H1 (cell line): ENCODE measurements around the gene ADCY1. TPM values are rescaled to one million over a fixed set of nuclear protein-coding genes. Genes with fewer than 3 reads are reported as not detected.

Source experiments
- CTCF ChIA-PET: fragments of 300-600 bp; sonication (Branson Sonifier 250); formaldehyde crosslinking; loops from one replicate; lab custom pipeline; 2021; ENCODE audit not compliant: partially characterized antibody; lab: Charles Lee
- POLR2A ChIA-PET: fragments of 300-600 bp; sonication (Branson Sonifier 250); formaldehyde crosslinking; loops from one replicate; lab custom pipeline; 2021; ENCODE audit warnings: inconsistent platforms; ENCODE audit not compliant: partially characterized antibody; lab: Charles Lee
- DNase-seq, 2 experiments: peaks; one replicate each; pipeline versions ENCODE4 v3.0.0 to v3.0.0-alpha.2; 2010 to 2022; ENCODE audit warnings: low spot score in 2 of 2, low read depth in 1 of 2, mixed read lengths in 1 of 2
- FAIRE-seq: peaks from 2 replicates; lab custom pipeline; 2011; peaks lifted over from hg19 to GRCh38; lab: Jason Lieb, UNC
- H2AFZ ChIP-seq: 2 replicates; pipeline ENCODE4 v1.8.1; 2012; ENCODE audit warnings: low read length, inconsistent platforms
- H2AK5ac ChIP-seq: 2 replicates; pipeline ENCODE4 v1.6.1; 2013; ENCODE audit warnings: low read depth, low read length
- H2BK120ac ChIP-seq: replicated peaks from 2 replicates; pipeline ENCODE3; 2013; ENCODE audit warnings: low read depth, low read length, inconsistent platforms
- H2BK12ac ChIP-seq: 2 replicates; pipeline ENCODE4 v1.6.1; 2013; ENCODE audit warnings: low read depth, low read length
- H2BK15ac ChIP-seq: 2 replicates; pipeline ENCODE4 v1.6.1; 2013; ENCODE audit warnings: low read length
- H2BK20ac ChIP-seq: 2 replicates; pipeline ENCODE4 v1.6.1; 2013; ENCODE audit warnings: low read length
- H2BK5ac ChIP-seq: 2 replicates; pipeline ENCODE4 v1.6.1; 2013; ENCODE audit warnings: low read depth, low read length
- H3K14ac ChIP-seq: 2 replicates; pipeline ENCODE4 v1.6.1; 2013; ENCODE audit warnings: inconsistent platforms; ENCODE audit not compliant: insufficient read length
- H3K18ac ChIP-seq: 2 replicates; pipeline ENCODE4 v1.6.1; 2013; ENCODE audit warnings: low read length; ENCODE audit errors: extremely low read depth
- H3K23ac ChIP-seq: 2 replicates; pipeline ENCODE4 v1.6.1; 2013; ENCODE audit warnings: inconsistent platforms; ENCODE audit not compliant: insufficient read length
- H3K23me2 ChIP-seq: 2 replicates; pipeline ENCODE4 v1.6.1; 2013; ENCODE audit warnings: low read depth, low read length
- H3K27ac ChIP-seq: 2 replicates; pipeline ENCODE4 v1.6.1; 2011; ENCODE audit warnings: low read depth, low read length, inconsistent platforms
- H3K27me3 ChIP-seq, 4 experiments: replicated peaks in 1 of 4; 1 replicate in 1 of 4; 2 replicates in 3 of 4; pipeline versions ENCODE4 v1.6.1 to v1.8.1; 2011 to 2013; ENCODE audit warnings: low read length in 3 of 4, mild to moderate bottlenecking in 3 of 4, inconsistent platforms in 2 of 4, mixed read lengths in 2 of 4, moderate library complexity in 1 of 4; ENCODE audit not compliant: control insufficient read depth in 3 of 4, insufficient read depth in 3 of 4; ENCODE audit errors: extremely low read depth in 1 of 4
- H3K36me3 ChIP-seq, 4 experiments: 2 replicates each; pipeline versions ENCODE4 v1.6.1 to v1.8.1; 2011 to 2013; ENCODE audit warnings: mild to moderate bottlenecking in 4 of 4, low read length in 3 of 4, moderate library complexity in 2 of 4, control low read depth in 1 of 4, inconsistent platforms in 1 of 4; ENCODE audit not compliant: insufficient read depth in 4 of 4, control insufficient read depth in 2 of 4
- H3K4ac ChIP-seq: replicated peaks from 2 replicates; pipeline ENCODE3; 2013; ENCODE audit warnings: low read length, low read depth, mixed read lengths, inconsistent platforms; ENCODE audit not compliant: insufficient read length
- H3K4me1 ChIP-seq, 4 experiments: replicated peaks in 1 of 4; 1 replicate in 1 of 4; 2 replicates in 3 of 4; pipeline versions ENCODE4 v1.6.1 to v1.8.1; 2011 to 2013; ENCODE audit warnings: low read length in 3 of 4, inconsistent platforms in 2 of 4, mixed read lengths in 1 of 4; ENCODE audit not compliant: insufficient read depth in 4 of 4, control insufficient read depth in 3 of 4
- H3K4me2 ChIP-seq, 2 experiments: 2 replicates each; pipeline versions ENCODE4 v1.6.1 to v1.8.1; 2011 to 2013; ENCODE audit warnings: low read depth in 2 of 2, low read length in 2 of 2, control low read depth in 1 of 2, inconsistent platforms in 1 of 2, mild to moderate bottlenecking in 1 of 2; ENCODE audit not compliant: insufficient read depth in 1 of 2
- H3K4me3 ChIP-seq, 4 experiments: fragments of 200-600, 300-600 bp in 1 of 4; sonication (generic), shearing (Covaris generic), sonication (Bioruptor Twin) in 1 of 4; 2 replicates each; pipeline versions ENCODE4 v1.5.1 to v1.8.1; 2011 to 2016; ENCODE audit warnings: low read length in 4 of 4, low read depth in 3 of 4, control low read depth in 2 of 4, inconsistent platforms in 2 of 4, mild to moderate bottlenecking in 2 of 4, mixed read lengths in 1 of 4, moderate library complexity in 1 of 4; ENCODE audit not compliant: insufficient read depth in 2 of 4; ENCODE audit errors: extremely low read depth in 1 of 4
- H3K56ac ChIP-seq: replicated peaks from 2 replicates; pipeline ENCODE3; 2013; ENCODE audit warnings: low read depth, mild to moderate bottlenecking, mixed read lengths, low read length, inconsistent platforms; ENCODE audit not compliant: insufficient read length
- H3K79me1 ChIP-seq: 2 replicates; pipeline ENCODE4 v1.6.1; 2013; ENCODE audit warnings: low read depth, low read length, control low read depth
- H3K79me2 ChIP-seq, 2 experiments: 2 replicates each; pipeline versions ENCODE4 v1.6.1 to v1.8.1; 2012 to 2013; ENCODE audit warnings: low read length in 2 of 2, mild to moderate bottlenecking in 2 of 2, inconsistent platforms in 1 of 2; ENCODE audit not compliant: insufficient read depth in 2 of 2, control insufficient read depth in 1 of 2
- H3K9ac ChIP-seq, 4 experiments: replicated peaks in 1 of 4; 1 replicate in 1 of 4; 2 replicates in 3 of 4; pipeline versions ENCODE4 v1.6.1 to v1.8.1; 2011 to 2013; ENCODE audit warnings: low read depth in 3 of 4, low read length in 3 of 4, control low read depth in 2 of 4, mild to moderate bottlenecking in 2 of 4, moderate library complexity in 2 of 4, inconsistent platforms in 1 of 4; ENCODE audit errors: extremely low read depth in 1 of 4
- H3K9me3 ChIP-seq, 2 experiments: 2 replicates each; pipeline versions ENCODE4 v1.6.1 to v1.8.1; 2012 to 2013; ENCODE audit warnings: mild to moderate bottlenecking in 2 of 2, moderate library complexity in 2 of 2, control low read depth in 1 of 2, inconsistent platforms in 1 of 2, low read depth in 1 of 2, low read length in 1 of 2, mixed read lengths in 1 of 2; ENCODE audit not compliant: insufficient read depth in 2 of 2
- H4K20me1 ChIP-seq, 2 experiments: replicated peaks in 1 of 2; 2 replicates each; pipeline versions ENCODE3 to v1.8.1; 2011 to 2013; ENCODE audit warnings: inconsistent platforms in 2 of 2, low read length in 2 of 2, mild to moderate bottlenecking in 1 of 2; ENCODE audit not compliant: insufficient read depth in 2 of 2, control insufficient read depth in 1 of 2
- H4K5ac ChIP-seq: 2 replicates; pipeline ENCODE4 v1.6.1; 2013; ENCODE audit warnings: low read length, low read depth, mixed read lengths, inconsistent platforms; ENCODE audit not compliant: insufficient read length
- H4K8ac ChIP-seq: 2 replicates; pipeline ENCODE4 v1.8.0; 2013; ENCODE audit warnings: mild to moderate bottlenecking, moderate library complexity, low read length, inconsistent platforms; ENCODE audit not compliant: insufficient read depth; ENCODE audit errors: extremely low read depth
- H4K91ac ChIP-seq: replicated peaks from 2 replicates; pipeline ENCODE3; 2013; ENCODE audit warnings: low read length, mixed read lengths, inconsistent platforms; ENCODE audit not compliant: insufficient read length
- ATF3 ChIP-seq: IDR thresholded peaks from 2 replicates; pipeline ENCODE4 v1.6.1; 2011; ENCODE audit warnings: low read depth, mild to moderate bottlenecking, low read length; ENCODE audit not compliant: insufficient read depth
- BRCA1 ChIP-seq: IDR thresholded peaks from 2 replicates; pipeline ENCODE4 v1.6.1; 2012; ENCODE audit warnings: low read depth, low read length, improper control_type of control experiment
- CBX8 ChIP-seq: fragments of 300-800, 300-1000 bp; sonication (generic); IDR thresholded peaks from 2 replicates; pipeline ENCODE4 v1.7.1; 2016; ENCODE audit warnings: low read depth, low read length, borderline replicate concordance
- CHD1 ChIP-seq: IDR thresholded peaks from 2 replicates; pipeline ENCODE4 v1.6.1; 2012; ENCODE audit warnings: low read depth, low read length, improper control_type of control experiment
- EGR1 ChIP-seq: IDR thresholded peaks from 2 replicates; pipeline ENCODE4 v1.6.1; 2011; ENCODE audit warnings: low read depth, low read length, borderline replicate concordance
- SP2 ChIP-seq: IDR thresholded peaks from 2 replicates; pipeline ENCODE4 v1.6.1; 2012; ENCODE audit warnings: mild to moderate bottlenecking, low read length, inconsistent platforms
- TAF7 ChIP-seq: optimal IDR thresholded peaks from 2 replicates; pipeline ENCODE3; 2011; ENCODE audit warnings: low read depth, mild to moderate bottlenecking, inconsistent platforms, low read length, moderate library complexity, borderline replicate concordance
- TEAD4 ChIP-seq: IDR thresholded peaks from 2 replicates; pipeline ENCODE4 v1.6.1; 2012; ENCODE audit warnings: low read depth, low read length, inconsistent platforms, mixed read lengths
- WGBS, 2 experiments: shearing (Covaris generic) in 1 of 2; methylation state at CpG; one replicate each; pipeline versions ENCODE4 v1.1.6 to v1.1.7; 2013 to 2015; ENCODE audit warnings: low lambda C conversion rate in 2 of 2, mixed read lengths in 2 of 2, inconsistent platforms in 1 of 2, low coverage in 1 of 2, missing lambda C conversion rate in 1 of 2; ENCODE audit not compliant: insufficient replicate concordance in 2 of 2, insufficient coverage in 1 of 2, insufficient read length in 1 of 2; ENCODE audit errors: extremely low coverage in 1 of 2, missing lambda C conversion rate in 1 of 2; 5-methylcytosine and 5-hydroxymethylcytosine counted together
- polyA plus RNA-seq, 7 experiments: library from polyadenylated mRNA; depleted of rRNA in 3 of 7; stranded (reverse) in 5 of 7; unstranded in 2 of 7; fragments of >200 nt in 5 of 7; fragments of 200-250 nt in 2 of 7; gene quantifications; 1 replicate in 5 of 7; 2 replicates in 1 of 7; 4 replicates in 1 of 7; pipeline versions ENCODE4 v1.2.1 to v1.2.3, GENCODE V29; 2011 to 2013; ENCODE audit warnings: missing spikeins in 2 of 7, mixed read lengths in 2 of 7
- total RNA-seq: library from RNA; stranded (reverse); fragmentation: NEBNext Ultra II Directional; extraction: Animal tissue kit (Norgen Biotek cat#: 25700); gene quantifications from 2 replicates; pipeline ENCODE4 v1.2.1, GENCODE V29; 2021

Gene ADCY1
- total and polyA plus RNA-seq, 2 of the 8 experiments (the other 6 are each of a cell fraction or from before 2014, with no cell fraction given), result 7.9 to 26.9 TPM

GRCh38 chr7:45663965-45664633 lies 89.9 kb downstream of the ADCY1 start:
- Histone ChIP-seq H2BK20ac (no peak overlapping the region), H4K5ac (no peak overlapping the region), H3K9me3 (no peaks in the 10 kb centered on the region), H3K4me3 (no peak overlapping the region), H3K4me1 (no peaks in the 10 kb centered on the region), H3K36me3 (no peaks in the 10 kb centered on the region), H3K27ac (no peak overlapping the region), H3K23ac (no peak overlapping the region), H3K4me2 (no peak overlapping the region)
- no peak for FAIRE-seq
- TF ChIP-seq SP2 (no peak), CBX8 (no peak), TEAD4 (no peak), CHD1 (no peak), TAF7 (no peak), ATF3 (no peak), EGR1 (no peak), BRCA1 (no peak)
- TF ChIP-seq, all 59 proteins: peak for 0
- Histone ChIP-seq H2BK120ac (no peak overlapping the region), H3K79me1 (no peaks in the 10 kb centered on the region; the same call in 1 of the 2 replicates), H3K56ac (no peak overlapping the region), H2AK5ac (no peak overlapping the region), H3K23me2 (no peaks in the 10 kb centered on the region), H4K20me1 (peaks cover 3% of the 10 kb centered on the region in 2 experiments), H3K27me3 (no peaks in the 10 kb centered on the region), H3K18ac (no peak overlapping the region), H3K14ac (no peak overlapping the region), H2AFZ (no peak overlapping the region), H4K8ac (no peak overlapping the region), H3K9ac (no peak overlapping the region), H2BK5ac (no peak overlapping the region), H4K91ac (no peak overlapping the region), H2BK15ac (no peak overlapping the region), H3K4ac (no peak overlapping the region), H2BK12ac (no peak overlapping the region), H3K79me2 (no peaks in the 10 kb centered on the region)
- ChIA-PET POLR2A (interaction anchor here (1.4 kb wide), 1 partner anchor 11 kb away, joined by 5 read pairs; no protein-coding TSS in a partner anchor), CTCF (interaction anchor here (0.6 to 3.0 kb wide), 36 partner anchors 10 to 644 kb away, joined by 3 to 28 read pairs (median 4); no protein-coding TSS in a partner anchor)
- peak in 1 of 2 experiments; percentile 19 for DNase-seq
- WGBS, 2 experiments, result 93% methylated on average over 6 of the region's 9 CpGs; no CpG with 5 or more reads in 1 of the 2 experiments
